Activated CD8-positive, alpha-beta memory T cell treated with anti-CD3 and anti-CD28 coated beads, Interleukin-2, amount 50 U/mL, for 1 hour (primary cell): Measurements from ENCODE around the gene KRT12.

Experiments
- DNase-seq: peaks from one replicate; pipeline ENCODE4 v3.0.0-alpha.2; 2020; ENCODE audit errors: extremely low read depth

Gene KRT12

GRCh38 chr17:40866838-40867237 is at the start of gene KRT12:
Gene KRT12, minus strand, starts transcription at chr17:40867223. Its CDS starts 37 bp downstream, at chr17:40867186.
- DNase-seq: no peak

GRCh38 chr17:40916366-40916765 is 49.3 kb upstream of the KRT12 start:
- DNase-seq: no peak

- DNase-seq: no peak
Measured at GRCh38 chr17:40915721-40916256, 48.8 kb upstream of the KRT12 start.

GRCh38 chr17:40915199-40915661 is 48.2 kb upstream of the KRT12 start:
- no peak for DNase-seq

- no peak for DNase-seq
Measured at GRCh38 chr17:40914075-40914855, 47.2 kb upstream of the KRT12 start.

- no peak for DNase-seq
Measured at GRCh38 chr17:40912486-40913210, 45.6 kb upstream of the KRT12 start.

GRCh38 chr17:40910441-40910841 is 43.4 kb upstream of the KRT12 start:
- DNase-seq: no peak

- no peak for DNase-seq
Measured at GRCh38 chr17:40909755-40910154, 42.7 kb upstream of the KRT12 start.

GRCh38 chr17:40909351-40909750 is 42.3 kb upstream of the KRT12 start:
- peak; percentile 45 for DNase-seq

GRCh38 chr17:40906613-40907012 is 39.6 kb upstream of the KRT12 start:
- no peak for DNase-seq

- DNase-seq: no peak
Measured at GRCh38 chr17:40905370-40905769, 38.3 kb upstream of the KRT12 start.

GRCh38 chr17:40903129-40903847 is 36.3 kb upstream of the KRT12 start:
- no peak for DNase-seq

GRCh38 chr17:40902498-40902897 is 35.5 kb upstream of the KRT12 start:
- DNase-seq: no peak

GRCh38 chr17:40901981-40902474 is 35.0 kb upstream of the KRT12 start:
- DNase-seq: no peak

- DNase-seq: no peak
Measured at GRCh38 chr17:40900809-40901356, 33.9 kb upstream of the KRT12 start.

GRCh38 chr17:40896916-40897455 is 30.0 kb upstream of the KRT12 start:
- no peak for DNase-seq

- no peak for DNase-seq
Measured at GRCh38 chr17:40895106-40895730, 28.2 kb upstream of the KRT12 start.

GRCh38 chr17:40888196-40888720 is 21.2 kb upstream of the KRT12 start:
- no peak for DNase-seq

GRCh38 chr17:40886090-40886489 is 19.1 kb upstream of the KRT12 start:
- no peak for DNase-seq

GRCh38 chr17:40884708-40885512 is 17.9 kb upstream of the KRT12 start, which contains the start of gene KRT20:
Gene KRT20, minus strand, starts transcription at chr17:40885242. Its CDS starts 57 bp downstream, at chr17:40885185.
- no peak for DNase-seq
